Measurements from ENCODE around the gene GPC6.
A peak's percentile ranks its signal among the peaks of the same experiment; 100 is the strongest.

Gene GPC6

GRCh38 chr13:93882086-93882651 lies 655.6 kb downstream of the GPC6 start:
- no peak for DNase-seq (ENCODE audit: low read depth, low spot score)
- POLR2A ChIA-PET: no interaction called here

DNA sequence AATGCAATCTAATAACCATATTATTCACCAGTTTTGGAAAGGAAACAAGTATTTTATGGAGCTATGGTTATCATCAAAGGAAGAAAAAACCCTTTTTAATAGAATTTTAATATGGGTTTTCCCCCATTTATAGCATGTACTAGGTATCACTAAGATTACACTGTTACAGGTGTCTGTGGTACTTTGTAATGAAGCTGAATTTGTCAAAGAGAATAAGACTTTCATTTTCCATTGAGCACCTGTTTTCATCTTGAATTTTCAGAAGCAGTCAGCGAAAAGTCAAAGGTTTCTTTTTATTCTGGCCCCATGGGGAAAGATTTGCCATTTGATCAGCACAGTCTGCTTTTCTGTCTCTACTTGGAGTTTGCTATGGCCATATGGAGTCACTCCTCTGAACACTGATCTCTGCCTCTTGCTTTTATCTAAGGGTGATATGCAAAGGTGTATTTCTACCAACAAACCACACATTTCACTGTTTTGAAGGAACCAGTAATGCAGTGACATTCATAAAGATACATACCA lies 662.9 kb downstream of the GPC6 start:
- no peak for DNase-seq (ENCODE audit: low read depth, low spot score)
- ChIA-PET POLR2A (no interaction called here), CTCF (interaction anchor here (0.7 kb wide), 1 partner anchor 54 kb away, joined by 3 read pairs; no protein-coding TSS in a partner anchor)
- no peak overlapping the region for H3K4me3 ChIP-seq (ENCODE audit: low read depth, low read length)
- TF ChIP-seq, protein P1, sequence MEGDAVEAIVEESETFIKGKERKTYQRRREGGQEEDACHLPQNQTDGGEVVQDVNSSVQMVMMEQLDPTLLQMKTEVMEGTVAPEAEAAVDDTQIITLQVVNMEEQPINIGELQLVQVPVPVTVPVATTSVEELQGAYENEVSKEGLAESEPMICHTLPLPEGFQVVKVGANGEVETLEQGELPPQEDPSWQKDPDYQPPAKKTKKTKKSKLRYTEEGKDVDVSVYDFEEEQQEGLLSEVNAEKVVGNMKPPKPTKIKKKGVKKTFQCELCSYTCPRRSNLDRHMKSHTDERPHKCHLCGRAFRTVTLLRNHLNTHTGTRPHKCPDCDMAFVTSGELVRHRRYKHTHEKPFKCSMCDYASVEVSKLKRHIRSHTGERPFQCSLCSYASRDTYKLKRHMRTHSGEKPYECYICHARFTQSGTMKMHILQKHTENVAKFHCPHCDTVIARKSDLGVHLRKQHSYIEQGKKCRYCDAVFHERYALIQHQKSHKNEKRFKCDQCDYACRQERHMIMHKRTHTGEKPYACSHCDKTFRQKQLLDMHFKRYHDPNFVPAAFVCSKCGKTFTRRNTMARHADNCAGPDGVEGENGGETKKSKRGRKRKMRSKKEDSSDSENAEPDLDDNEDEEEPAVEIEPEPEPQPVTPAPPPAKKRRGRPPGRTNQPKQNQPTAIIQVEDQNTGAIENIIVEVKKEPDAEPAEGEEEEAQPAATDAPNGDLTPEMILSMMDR (IDR thresholded peaks at IDR 0.05; ENCODE audit: insufficient read depth, low read length, missing control alignments): no peak

More at GRCh38 chr13:93882086-93882651, 655.6 kb downstream of the GPC6 start:
- CTCF ChIA-PET: no interaction called here
- no peak overlapping the region for H3K4me3 ChIP-seq (ENCODE audit: low read depth, low read length)
- TF ChIP-seq, protein P1 (IDR thresholded peaks at IDR 0.05; ENCODE audit: insufficient read depth, low read length, missing control alignments): no peak

GRCh38 chr13:93899981-93900380 lies 673.4 kb downstream of the GPC6 start:
- peak; percentile 16 for DNase-seq (ENCODE audit: low read depth, low spot score)
- ChIA-PET POLR2A (no interaction called here), CTCF (no interaction called here)
- H3K4me3 ChIP-seq (ENCODE audit: low read depth, low read length): no peak overlapping the region
- TF ChIP-seq, protein P1 (IDR thresholded peaks at IDR 0.05; ENCODE audit: insufficient read depth, low read length, missing control alignments): no peak

DNA sequence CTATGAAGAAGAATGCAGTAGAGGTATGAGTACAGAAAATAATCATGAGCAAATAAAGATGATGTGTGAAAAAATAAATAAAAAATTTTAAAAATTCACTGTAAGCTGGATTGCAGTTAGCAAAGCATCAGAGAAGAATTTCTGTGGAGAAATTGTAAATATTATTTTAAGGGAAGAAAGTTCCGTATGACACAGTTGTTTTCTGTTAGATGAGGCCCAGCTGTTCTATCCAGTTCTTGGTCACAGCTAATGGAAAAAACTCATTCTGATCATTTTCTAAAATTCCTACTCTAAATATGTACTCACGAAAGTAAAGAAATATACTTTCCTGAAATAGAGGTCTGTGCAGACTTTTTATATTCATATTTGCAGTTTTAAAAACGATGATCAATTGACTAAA lies 674.1 kb downstream of the GPC6 start:
- no peak overlapping the region for H3K4me3 ChIP-seq (ENCODE audit: low read depth, low read length)
- TF ChIP-seq, protein P1 (IDR thresholded peaks at IDR 0.05; ENCODE audit: insufficient read depth, low read length, missing control alignments): no peak
- POLR2A ChIA-PET: no interaction called here
- no peak for DNase-seq (ENCODE audit: low read depth, low spot score)
- CTCF ChIA-PET: no interaction called here

- CTCF ChIA-PET: no interaction called here
- POLR2A ChIA-PET: no interaction called here
- TF ChIP-seq, protein P1 (IDR thresholded peaks at IDR 0.05; ENCODE audit: insufficient read depth, low read length, missing control alignments): no peak
- no peak overlapping the region for H3K4me3 ChIP-seq (ENCODE audit: low read depth, low read length)
- DNase-seq (ENCODE audit: low read depth, low spot score): no peak
These were observed 677.3 kb downstream of the GPC6 start for GRCh38 chr13:93903909-93904308.

DNA sequence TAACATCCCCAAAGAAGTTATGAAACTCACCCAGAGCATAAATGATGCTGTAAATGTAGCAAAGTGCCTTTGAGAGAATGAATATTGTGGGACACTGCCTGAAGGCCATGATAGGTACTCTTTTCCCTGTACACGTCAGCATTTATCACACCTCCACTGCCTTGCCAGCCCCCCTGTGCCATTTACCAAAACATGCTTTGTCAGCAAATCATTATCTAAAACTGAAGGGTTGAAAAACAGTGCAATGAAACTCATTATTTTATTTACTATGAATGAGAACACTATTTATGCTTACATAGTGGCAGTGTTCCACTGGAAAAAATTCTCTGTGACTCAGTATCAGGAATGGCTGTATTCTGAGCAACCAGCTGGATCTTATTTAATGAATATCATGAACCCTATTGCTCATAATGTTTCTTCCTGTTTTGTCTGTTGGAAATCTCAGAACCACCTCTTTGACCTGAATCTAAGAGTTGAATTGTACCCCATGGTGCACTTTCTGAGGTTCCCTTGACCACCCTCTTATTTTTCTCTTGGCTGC lies 688.7 kb downstream of the GPC6 start:
- no peak overlapping the region for H3K4me3 ChIP-seq (ENCODE audit: low read depth, low read length)
- POLR2A ChIA-PET: no interaction called here
- CTCF ChIA-PET: interaction anchor here (1.0 kb wide), 1 partner anchor 9 kb away, joined by 6 read pairs; no protein-coding TSS in a partner anchor
- TF ChIP-seq, protein P1 (IDR thresholded peaks at IDR 0.05; ENCODE audit: insufficient read depth, low read length, missing control alignments): no peak
- no peak for DNase-seq (ENCODE audit: low read depth, low spot score)

Measured in AG04449 (cell line).